Nephron progenitor cell (in vitro differentiated cells): ENCODE data around the gene SLC1A2.

Source experiments
- DNase-seq: peaks from one replicate; pipeline ENCODE4 v3.0.0; 2021
- H3K27ac Mint-ChIP-seq: 2 replicates; pipeline ENCODE4 v1.8.0; 2021; ENCODE audit warnings: mild to moderate bottlenecking, moderate library complexity, mixed read lengths
- H3K27me3 Mint-ChIP-seq: 2 replicates; pipeline ENCODE4 v1.8.0; 2021; ENCODE audit warnings: mild to moderate bottlenecking, low read depth, mixed read lengths; ENCODE audit not compliant: poor library complexity
- H3K36me3 Mint-ChIP-seq: 2 replicates; pipeline ENCODE4 v1.8.0; 2021; ENCODE audit warnings: low read depth, mixed read lengths
- H3K4me1 Mint-ChIP-seq: 2 replicates; pipeline ENCODE4 v1.8.0; 2021; ENCODE audit warnings: mixed read lengths
- H3K4me3 Mint-ChIP-seq: 2 replicates; pipeline ENCODE4 v1.8.0; 2021; ENCODE audit warnings: mild to moderate bottlenecking, moderate library complexity, mixed read lengths
- H3K9me3 Mint-ChIP-seq: 2 replicates; pipeline ENCODE4 v1.8.0; 2021; ENCODE audit warnings: mild to moderate bottlenecking, moderate library complexity, mixed read lengths
- CTCF ChIP-seq: fragments of 200-600 bp; sonication (generic); IDR thresholded peaks from 2 replicates; pipeline ENCODE4 v1.5.0; 2021; ENCODE audit warnings: antibody characterized with exemption

Gene SLC1A2

GRCh38 chr11:35389112-35389511 lies 30.2 kb downstream of the SLC1A2 start:
- Mint-ChIP-seq H3K27ac (no peak overlapping the region), H3K27me3 (peaks cover 9% of the 10 kb centered on the region), H3K4me3 (no peak overlapping the region), H3K36me3 (no peaks in the 10 kb centered on the region), H3K9me3 (no peaks in the 10 kb centered on the region), H3K4me1 (peaks cover 23% of the 10 kb centered on the region)
- TF ChIP-seq CTCF: no peak
- DNase-seq: no peak

GRCh38 chr11:35388061-35388460 lies 31.3 kb downstream of the SLC1A2 start:
- no peak for DNase-seq
- Mint-ChIP-seq H3K9me3 (no peaks in the 10 kb centered on the region), H3K36me3 (no peaks in the 10 kb centered on the region), H3K4me1 (peaks cover 12% of the 10 kb centered on the region), H3K4me3 (no peak overlapping the region), H3K27ac (no peak overlapping the region), H3K27me3 (peaks cover 11% of the 10 kb centered on the region)
- TF ChIP-seq CTCF: no peak

GRCh38 chr11:35387111-35387982 lies 32.0 kb downstream of the SLC1A2 start:
- Mint-ChIP-seq H3K4me1 (peaks cover 5% of the 10 kb centered on the region), H3K9me3 (no peaks in the 10 kb centered on the region), H3K4me3 (no peak overlapping the region), H3K27ac (no peak overlapping the region), H3K27me3 (peaks cover 9% of the 10 kb centered on the region), H3K36me3 (no peaks in the 10 kb centered on the region)
- no peak for TF ChIP-seq CTCF
- DNase-seq: no peak

- H3K27me3 Mint-ChIP-seq: peaks cover 9% of the 10 kb centered on the region
- no peaks in the 10 kb centered on the region for H3K9me3 Mint-ChIP-seq
- H3K36me3 Mint-ChIP-seq: no peaks in the 10 kb centered on the region
- DNase-seq: no peak
- TF ChIP-seq CTCF: no peak
- H3K4me3 Mint-ChIP-seq: no peak overlapping the region
- no peak overlapping the region for H3K27ac Mint-ChIP-seq
- peaks cover 26% of the 10 kb centered on the region for H3K4me1 Mint-ChIP-seq
These were observed 35.4 kb downstream of the SLC1A2 start for GRCh38 chr11:35383953-35384352.

GRCh38 chr11:35381709-35382322 lies 37.5 kb downstream of the SLC1A2 start:
- no peak overlapping the region for H3K4me3 Mint-ChIP-seq
- H3K36me3 Mint-ChIP-seq: no peaks in the 10 kb centered on the region
- peaks cover 9% of the 10 kb centered on the region for H3K27me3 Mint-ChIP-seq

More at GRCh38 chr11:35381709-35382322, 37.5 kb downstream of the SLC1A2 start:
- no peaks in the 10 kb centered on the region for H3K9me3 Mint-ChIP-seq
- TF ChIP-seq CTCF: no peak
- H3K27ac Mint-ChIP-seq: no peak overlapping the region
- DNase-seq: no peak
- H3K4me1 Mint-ChIP-seq: peaks cover 26% of the 10 kb centered on the region
